ENCODE data around the gene E2F1. TPM values are rescaled to one million over a fixed set of nuclear protein-coding genes. Genes with fewer than 3 reads are reported as not detected.

E2F1 gene
- 1.5 and 1.8 TPM in 2 replicates for total RNA-seq

DNA sequence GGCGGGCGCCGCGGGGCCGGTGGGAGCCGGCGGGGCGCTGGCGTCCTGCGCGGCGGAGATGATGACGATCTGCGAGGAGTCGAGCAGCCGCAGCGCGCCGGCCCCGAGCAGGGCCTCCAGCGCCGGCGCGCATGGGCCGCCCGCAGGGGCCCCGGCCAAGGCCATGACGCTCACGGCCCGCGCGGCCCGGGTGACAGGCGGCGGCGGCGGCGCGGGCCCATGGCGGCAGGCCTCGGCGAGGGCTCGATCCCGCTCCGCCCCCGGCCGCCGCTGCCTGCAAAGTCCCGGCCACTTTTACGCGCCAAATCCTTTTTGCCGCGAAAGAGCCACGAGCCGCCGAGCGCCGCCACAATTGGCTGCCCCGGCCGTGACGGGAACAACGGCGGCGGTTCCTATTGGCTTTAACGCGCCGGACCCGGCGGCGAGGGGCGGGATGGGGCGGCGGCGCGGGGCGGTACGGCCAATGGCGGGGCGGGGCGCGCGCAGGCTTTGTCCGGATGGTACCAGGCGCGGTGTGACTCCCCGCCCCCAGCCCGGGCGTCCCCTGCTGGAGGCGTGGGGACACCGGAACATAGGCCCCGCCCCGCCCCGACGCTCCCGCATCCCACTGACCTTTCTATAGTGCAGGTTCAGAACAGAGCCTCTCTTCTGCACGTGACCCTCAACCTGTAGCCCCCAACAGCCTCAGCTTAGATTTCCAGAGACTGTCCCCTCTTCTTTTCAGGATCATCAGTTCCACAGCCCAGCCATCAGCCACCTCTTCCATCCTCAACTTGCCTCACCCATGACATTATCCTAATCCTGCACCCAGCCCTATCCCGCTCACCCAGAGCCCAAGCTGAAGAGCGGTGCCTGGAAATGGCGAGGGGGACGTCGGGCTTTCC is at the start of gene E2F1:
E2F1 (minus strand) TSS at position 286 of the 884 bp plus-strand sequence; CDS start at position 165, 121 bp downstream.

DNA sequence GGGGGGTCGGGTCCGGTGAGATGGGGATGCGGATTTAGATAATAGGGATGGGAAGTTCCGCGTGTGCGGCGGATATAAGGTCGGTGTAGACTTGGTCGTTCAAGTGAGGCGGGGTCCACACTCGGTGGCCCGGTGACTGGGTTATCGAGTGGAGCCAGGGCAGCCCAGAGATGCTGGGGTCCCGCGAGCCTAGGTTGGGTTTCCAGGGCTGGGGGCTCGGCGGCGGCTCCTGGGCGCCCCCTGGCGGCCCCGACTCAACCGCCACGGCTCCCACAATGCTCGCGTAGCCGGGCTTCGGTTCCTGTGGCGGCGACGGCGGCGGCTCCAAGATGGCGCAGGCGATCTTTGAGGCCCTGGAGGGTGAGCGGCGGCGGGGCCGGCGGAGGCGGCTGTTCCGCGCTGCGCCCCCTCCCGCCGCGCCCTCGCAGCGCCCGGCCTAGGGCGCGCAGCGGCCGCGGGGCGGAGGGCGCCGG is 45.5 kb upstream of the E2F1 start, which contains the start of gene ZNF341:
ZNF341 (plus strand) TSS at position 304 of the 473 bp plus-strand sequence; CDS start at position 330, 26 bp downstream.

GRCh38 chr20:33719989-33720709 is 34.0 kb upstream of the E2F1 start, which contains the start of gene PXMP4:
TSS of gene PXMP4 (minus strand) at chr20:33720310. CDS start at chr20:33720207, 103 bp downstream.

GRCh38 chr20:33674294-33675135 is 11.7 kb downstream of the E2F1 start, which contains the start of gene NECAB3:
TSS of gene NECAB3 (minus strand) at chr20:33674428. CDS start at chr20:33674352, 76 bp downstream.

DNA sequence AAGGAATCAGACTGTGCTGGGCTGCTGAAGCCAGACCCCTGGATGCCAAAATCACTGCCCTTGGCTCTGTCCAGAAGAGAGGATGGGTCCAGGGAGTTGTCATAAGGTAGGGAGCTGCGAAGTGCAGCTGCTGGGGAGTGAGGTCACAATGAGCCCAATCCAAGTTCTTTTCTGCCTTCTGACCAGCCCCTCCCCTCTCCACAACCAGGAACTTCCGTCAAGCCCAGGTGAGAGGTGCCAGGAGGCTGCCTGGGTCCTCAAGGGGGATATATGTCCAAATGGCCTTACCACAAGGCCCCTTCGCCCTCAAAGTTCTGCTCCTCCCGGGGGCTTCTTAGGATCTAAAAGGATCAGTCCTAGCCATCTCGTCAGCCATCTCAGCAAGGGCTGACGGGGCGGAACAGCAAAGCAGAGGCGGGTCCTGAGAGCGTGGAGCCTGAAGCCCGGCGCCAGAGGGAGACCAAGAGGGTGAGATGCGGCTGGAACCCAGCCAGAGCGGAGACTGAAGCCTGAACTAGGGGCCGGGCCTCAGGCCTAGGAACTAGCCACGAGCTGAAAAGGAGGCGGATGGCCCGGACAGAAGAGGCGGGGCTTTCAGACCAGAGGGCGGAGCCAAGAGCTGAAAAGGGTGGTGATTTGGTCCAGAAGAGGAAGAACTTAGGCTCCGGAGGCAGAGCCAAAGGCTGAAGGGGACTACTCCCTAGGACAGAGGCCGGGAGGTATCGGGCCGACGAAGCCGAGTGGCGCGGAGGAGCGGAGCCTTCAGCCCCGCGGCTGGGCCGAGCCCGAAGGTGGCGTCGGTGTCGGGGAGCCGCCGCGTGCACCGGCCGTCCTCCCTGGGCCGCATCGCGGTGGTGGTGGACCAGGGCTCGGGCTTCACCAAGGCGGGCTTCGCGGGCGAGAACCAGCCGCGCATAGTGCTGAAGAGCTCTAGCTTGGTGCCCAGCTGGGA is 19.6 kb downstream of the E2F1 start, which contains the start of gene ACTL10:
ACTL10 (plus strand) TSS at position 651 of the 952 bp plus-strand sequence. CDS start 555 bp downstream, outside the sequence.

DNA sequence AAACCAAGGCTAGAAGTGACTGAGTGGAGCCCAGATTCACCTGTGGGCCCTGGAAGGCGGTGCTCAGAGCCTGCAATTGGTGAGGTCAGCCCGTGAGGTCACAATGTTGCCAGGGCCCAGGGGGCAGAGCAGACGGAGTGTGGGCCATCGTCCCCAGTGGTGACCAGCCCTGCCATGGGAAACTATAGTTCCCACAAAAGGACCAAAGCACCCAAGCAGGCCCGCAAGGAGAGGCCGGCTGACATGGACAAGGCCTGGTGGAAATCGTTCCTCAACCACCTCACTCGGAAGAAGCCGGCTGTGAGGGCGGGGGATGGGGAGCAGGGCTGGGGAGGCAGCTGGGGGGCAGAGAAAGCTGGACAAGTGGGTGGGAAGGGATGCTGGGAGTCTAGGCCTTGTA is 24.0 kb downstream of the E2F1 start, which contains the start of gene C20orf144:
C20orf144 (plus strand) TSS at position 156 of the 400 bp plus-strand sequence; CDS start at position 175, 19 bp downstream.

Other genes with a start within 250 kb of the E2F1 start
- 33.3 and 60.7 TPM in 2 replicates for gene SNTA1, start 242.6 kb downstream of the E2F1 start, total RNA-seq
- gene CBFA2T2, start 196.3 kb downstream of the E2F1 start, total RNA-seq = 4.8 and 6.3 TPM in 2 replicates
- 0.09 TPM in 1 of 2 replicates, not detected in the other for gene C20orf144, start 24.1 kb downstream of the E2F1 start, total RNA-seq
- 1.4 and 3.7 TPM in 2 replicates for gene ACTL10, start 19.4 kb downstream of the E2F1 start, total RNA-seq
- gene NECAB3, start 12.0 kb downstream of the E2F1 start, total RNA-seq = 41.2 and 41.7 TPM in 2 replicates
- 6.0 and 6.9 TPM in 2 replicates for gene PXMP4, start 33.9 kb upstream of the E2F1 start, total RNA-seq
- 1.2 and 2.4 TPM in 2 replicates for gene ZNF341, start 45.6 kb upstream of the E2F1 start, total RNA-seq
- gene CHMP4B, start 125.0 kb upstream of the E2F1 start, total RNA-seq = 41.2 and 51.1 TPM in 2 replicates